ENCODE measurements around the gene STPG3. TPM values are rescaled to one million over a fixed set of nuclear protein-coding genes. Genes with fewer than 3 reads are reported as not detected.

STPG3 gene
- total RNA-seq, 1 donor from 2014 or later, result 0.78 TPM

GRCh38 chr9:137228968-137229896 is 21.9 kb upstream of the STPG3 start:
- Mint-ChIP-seq H3K36me3 (ENCODE audit: unreplicated experiment) (no peaks in the 10 kb centered on the region), H3K27ac (ENCODE audit: unreplicated experiment) (no peak overlapping the region), H3K27me3 (ENCODE audit: unreplicated experiment) (no peaks in the 10 kb centered on the region), H3K9me3 (ENCODE audit: unreplicated experiment) (no peaks in the 10 kb centered on the region), H3K4me1 (ENCODE audit: unreplicated experiment) (peaks cover 4% of the 10 kb centered on the region), H3K4me3 (ENCODE audit: unreplicated experiment) (no peak overlapping the region)
- no peak for TF ChIP-seq CTCF (IDR thresholded peaks at IDR 0.05)
- no peak for DNase-seq (ENCODE audit: extremely low spot score, unreplicated experiment)

GRCh38 chr9:137229903-137230704 is 21.0 kb upstream of the STPG3 start:
- H3K4me1 Mint-ChIP-seq (ENCODE audit: unreplicated experiment), result peaks cover 4% of the 10 kb centered on the region
- H3K9me3 Mint-ChIP-seq (ENCODE audit: unreplicated experiment), result no peaks in the 10 kb centered on the region
- H3K36me3 Mint-ChIP-seq (ENCODE audit: unreplicated experiment), result no peaks in the 10 kb centered on the region
- DNase-seq (ENCODE audit: extremely low spot score, unreplicated experiment), result no peak
- no peaks in the 10 kb centered on the region for H3K27me3 Mint-ChIP-seq (ENCODE audit: unreplicated experiment)
- H3K27ac Mint-ChIP-seq (ENCODE audit: unreplicated experiment), result no peak overlapping the region
- TF ChIP-seq CTCF (IDR thresholded peaks at IDR 0.05), result no peak
- no peak overlapping the region for H3K4me3 Mint-ChIP-seq (ENCODE audit: unreplicated experiment)

- no peaks in the 10 kb centered on the region for H3K9me3 Mint-ChIP-seq (ENCODE audit: unreplicated experiment)
- DNase-seq (ENCODE audit: extremely low spot score, unreplicated experiment), result no peak
- H3K27me3 Mint-ChIP-seq (ENCODE audit: unreplicated experiment), result no peaks in the 10 kb centered on the region
- TF ChIP-seq CTCF (IDR thresholded peaks at IDR 0.05), result no peak
- H3K27ac Mint-ChIP-seq (ENCODE audit: unreplicated experiment), result no peak within 1 kb of the TSS
- no peak within 1 kb of the TSS for H3K4me3 Mint-ChIP-seq (ENCODE audit: unreplicated experiment)
- peaks cover 4% of the 10 kb centered on the region for H3K4me1 Mint-ChIP-seq (ENCODE audit: unreplicated experiment)
- H3K36me3 Mint-ChIP-seq (ENCODE audit: unreplicated experiment), result no peaks in the 10 kb centered on the region
These were observed 20.2 kb upstream of the STPG3 start, which contains the start of gene SLC34A3 for GRCh38 chr9:137230705-137231371. SLC34A3 (plus strand) TSS chr9:137230901; CDS start chr9:137231703, 802 bp downstream.

- Mint-ChIP-seq H3K9me3 (ENCODE audit: unreplicated experiment) (no peaks in the 10 kb centered on the region), H3K27me3 (ENCODE audit: unreplicated experiment) (no peaks in the 10 kb centered on the region), H3K27ac (ENCODE audit: unreplicated experiment) (no peak overlapping the region), H3K4me1 (ENCODE audit: unreplicated experiment) (peaks cover 4% of the 10 kb centered on the region), H3K36me3 (ENCODE audit: unreplicated experiment) (no peaks in the 10 kb centered on the region), H3K4me3 (ENCODE audit: unreplicated experiment) (no peak overlapping the region)
- TF ChIP-seq CTCF (IDR thresholded peaks at IDR 0.05), result no peak
- DNase-seq (ENCODE audit: extremely low spot score, unreplicated experiment), result no peak
These were observed 19.6 kb upstream of the STPG3 start for GRCh38 chr9:137231372-137232039.
